H9 (cell line): ENCODE data around the gene EXOC2. TPM values are rescaled to one million over a fixed set of nuclear protein-coding genes. Genes with fewer than 3 reads are reported as not detected.

Experiments
- DNase-seq: peaks from one replicate; pipeline ENCODE4 v3.0.0-alpha.2; 2017
- H2AFZ ChIP-seq: one replicate; pipeline ENCODE4 v1.6.1; 2013; ENCODE audit warnings: mild to moderate bottlenecking, low read length, control low read depth, moderate library complexity
- H2AK5ac ChIP-seq: 2 replicates; pipeline ENCODE4 v1.6.1; 2013; ENCODE audit warnings: low read length, control low read depth, mixed read lengths; ENCODE audit not compliant: insufficient read length
- H2BK120ac ChIP-seq: one replicate; pipeline ENCODE4 v1.6.1; 2013; ENCODE audit warnings: low read depth, mild to moderate bottlenecking, low read length, control low read depth, inconsistent platforms; ENCODE audit not compliant: poor library complexity, severe bottlenecking
- H2BK12ac ChIP-seq: 2 replicates; pipeline ENCODE4 v1.6.1; 2013; ENCODE audit warnings: low read length, control low read depth, mixed read lengths, low read depth; ENCODE audit not compliant: insufficient read length
- H2BK15ac ChIP-seq: 2 replicates; pipeline ENCODE4 v1.6.1; 2013; ENCODE audit warnings: low read depth, low read length, control low read depth
- H2BK20ac ChIP-seq: one replicate; pipeline ENCODE4 v1.6.1; 2013; ENCODE audit warnings: low read depth, mild to moderate bottlenecking, low read length, control low read depth, inconsistent platforms; ENCODE audit not compliant: poor library complexity, severe bottlenecking
- H2BK5ac ChIP-seq: 2 replicates; pipeline ENCODE4 v1.6.1; 2013; ENCODE audit warnings: low read length, control low read depth, mixed read lengths; ENCODE audit not compliant: insufficient read length
- H3K14ac ChIP-seq: 2 replicates; pipeline ENCODE4 v1.6.1; 2013; ENCODE audit warnings: low read length, control low read depth; ENCODE audit not compliant: insufficient read depth
- H3K18ac ChIP-seq: 2 replicates; pipeline ENCODE4 v1.6.1; 2013; ENCODE audit warnings: low read depth, mild to moderate bottlenecking, mixed read lengths, low read length, control low read depth; ENCODE audit not compliant: insufficient read length
- H3K23ac ChIP-seq: 2 replicates; pipeline ENCODE4 v1.6.1; 2013; ENCODE audit warnings: low read length, control low read depth, mixed read lengths, low read depth; ENCODE audit not compliant: insufficient read length
- H3K23me2 ChIP-seq: 2 replicates; pipeline ENCODE4 v1.6.1; 2013; ENCODE audit warnings: low read depth, mild to moderate bottlenecking, mixed read lengths, low read length, control low read depth; ENCODE audit not compliant: insufficient read length, poor library complexity, severe bottlenecking
- H3K27ac ChIP-seq: 2 replicates; pipeline ENCODE4 v1.5.1; 2013; ENCODE audit warnings: low read length, control low read depth, mixed read lengths, low read depth; ENCODE audit not compliant: insufficient read length
- H3K27me3 ChIP-seq: 2 replicates; pipeline ENCODE4 v1.6.1; 2013; ENCODE audit warnings: low read length, control low read depth, inconsistent platforms; ENCODE audit not compliant: insufficient read depth
- H3K4ac ChIP-seq: 2 replicates; pipeline ENCODE4 v1.6.1; 2013; ENCODE audit warnings: low read depth, mild to moderate bottlenecking, control low read depth, inconsistent platforms, low read length, moderate library complexity
- H3K4me1 ChIP-seq: 2 replicates; pipeline ENCODE4 v1.6.1; 2013; ENCODE audit warnings: low read length, control low read depth, inconsistent platforms; ENCODE audit not compliant: insufficient read depth
- H3K4me2 ChIP-seq: 2 replicates; pipeline ENCODE4 v1.6.1; 2013; ENCODE audit warnings: low read length, control low read depth, mixed read lengths; ENCODE audit not compliant: insufficient read length, insufficient read depth
- H3K56ac ChIP-seq: 2 replicates; pipeline ENCODE4 v1.6.1; 2013; ENCODE audit warnings: low read depth, mild to moderate bottlenecking, mixed read lengths, low read length, control low read depth; ENCODE audit not compliant: insufficient read length
- H3K79me1 ChIP-seq: 2 replicates; pipeline ENCODE4 v1.6.1; 2013; ENCODE audit warnings: low read depth, mild to moderate bottlenecking, moderate library complexity, low read length, control low read depth, inconsistent platforms; ENCODE audit not compliant: insufficient read depth, poor library complexity, severe bottlenecking
- H3K79me2 ChIP-seq: 2 replicates; pipeline ENCODE4 v1.6.1; 2013; ENCODE audit warnings: low read length, control low read depth, inconsistent platforms; ENCODE audit not compliant: insufficient read depth
- H3K9ac ChIP-seq: 2 replicates; pipeline ENCODE4 v1.6.1; 2013; ENCODE audit warnings: low read length, control low read depth, mixed read lengths; ENCODE audit not compliant: insufficient read length; ENCODE audit errors: extremely low read depth
- H3K9me3 ChIP-seq: one replicate; pipeline ENCODE4 v1.6.1; 2013; ENCODE audit warnings: low read depth, low read length, inconsistent platforms; ENCODE audit not compliant: control insufficient read depth
- H3T11ph ChIP-seq: one replicate; pipeline ENCODE4 v1.6.1; 2013; ENCODE audit warnings: mild to moderate bottlenecking, low read length, control low read depth, inconsistent platforms
- H4K20me1 ChIP-seq: one replicate; pipeline ENCODE4 v1.6.1; 2013; ENCODE audit not compliant: control insufficient read depth, insufficient read length, insufficient read depth
- H4K5ac ChIP-seq: 2 replicates; pipeline ENCODE4 v1.6.1; 2013; ENCODE audit warnings: low read depth, mild to moderate bottlenecking, mixed read lengths, low read length, control low read depth; ENCODE audit not compliant: insufficient read length
- H4K8ac ChIP-seq: replicated peaks from 2 replicates; pipeline ENCODE4 v1.6.1; 2013; ENCODE audit warnings: low read length, control low read depth, mixed read lengths, low read depth; ENCODE audit not compliant: insufficient read length
- H4K91ac ChIP-seq: 2 replicates; pipeline ENCODE4 v1.6.1; 2013; ENCODE audit warnings: low read depth, mild to moderate bottlenecking, moderate library complexity, mixed read lengths, low read length, control low read depth; ENCODE audit not compliant: insufficient read length
- H3K27ac Mint-ChIP-seq, 3 experiments: 2 replicates in 2 of 3; 3 replicates in 1 of 3; pipeline ENCODE4 v1.8.0; 2020 to 2021; ENCODE audit warnings: mixed read lengths in 3 of 3, mild to moderate bottlenecking in 1 of 3, moderate library complexity in 1 of 3
- H3K27me3 Mint-ChIP-seq: 2 replicates; pipeline ENCODE4 v1.8.0; 2021; ENCODE audit warnings: low read depth, mild to moderate bottlenecking, moderate library complexity, mixed read lengths
- H3K36me3 Mint-ChIP-seq, 3 experiments: 2 replicates in 2 of 3; 3 replicates in 1 of 3; pipeline ENCODE4 v1.8.0; 2020 to 2021; ENCODE audit warnings: low read depth in 3 of 3, mixed read lengths in 3 of 3; ENCODE audit not compliant: insufficient read depth in 1 of 3
- H3K4me1 Mint-ChIP-seq, 2 experiments: 2 replicates each; pipeline ENCODE4 v1.8.0; 2020; ENCODE audit warnings: mixed read lengths in 2 of 2
- H3K4me3 Mint-ChIP-seq, 2 experiments: 2 replicates in 1 of 2; 3 replicates in 1 of 2; pipeline ENCODE4 v1.8.0; 2020 to 2021; ENCODE audit warnings: mild to moderate bottlenecking in 2 of 2, mixed read lengths in 2 of 2, moderate library complexity in 1 of 2
- H3K9me3 Mint-ChIP-seq, 2 experiments: 2 replicates in 1 of 2; 3 replicates in 1 of 2; pipeline ENCODE4 v1.8.0; 2020; ENCODE audit warnings: mild to moderate bottlenecking in 2 of 2, mixed read lengths in 2 of 2, moderate library complexity in 1 of 2
- CTCF ChIP-seq: fragments of 200-600 bp; sonication (generic); conservative IDR thresholded peaks from 3 replicates; pipeline ENCODE4 v1.8.0; 2021; ENCODE audit warnings: antibody characterized with exemption, mild to moderate bottlenecking
- WGBS: extraction: QIAGEN DNeasy Blood & Tissue Kit; methylation state at CpG from one replicate; pipeline ENCODE4 v1.1.7; 2013; ENCODE audit warnings: missing lambda C conversion rate, low lambda C conversion rate, mixed read lengths; ENCODE audit not compliant: insufficient read length; ENCODE audit errors: extremely low coverage; 5-methylcytosine and 5-hydroxymethylcytosine counted together
- total RNA-seq: library from RNA; stranded (reverse); gene quantifications from 2 replicates; pipeline ENCODE4 v1.2.1, GENCODE V29; 2021

Gene EXOC2
- total RNA-seq, 1 experiment from 2014 or later = 29.9 TPM

- peaks cover 15 to 23% of the 10 kb centered on the region in 2 experiments for H3K9me3 Mint-ChIP-seq
- Histone ChIP-seq H2AK5ac (no peak overlapping the region), H3K9ac (no peak overlapping the region), H3K14ac (no peak overlapping the region), H3K27me3 (no peaks in the 10 kb centered on the region), H3K23me2 (no peaks in the 10 kb centered on the region), H3K23ac (no peak overlapping the region), H4K8ac (no peak overlapping the region), H3K56ac (no peak overlapping the region), H2BK12ac (no peak overlapping the region), H3K27ac (no peak overlapping the region), H2BK120ac (no peak overlapping the region), H4K20me1 (no peaks in the 10 kb centered on the region), H4K91ac (no peak overlapping the region), H3K4me1 (no peaks in the 10 kb centered on the region), H2BK5ac (no peak overlapping the region), H4K5ac (no peak overlapping the region), H3K4me2 (no peak overlapping the region), H3K4ac (no peak overlapping the region), H2BK20ac (no peak overlapping the region), H3K79me1 (no peaks in the 10 kb centered on the region), H3K9me3 (peaks cover 6% of the 10 kb centered on the region), H3K18ac (no peak overlapping the region), H3K79me2 (no peaks in the 10 kb centered on the region), H2BK15ac (no peak overlapping the region), H2AFZ (no peak overlapping the region), H3T11ph (no peak overlapping the region)
- H3K27me3 Mint-ChIP-seq = no peaks in the 10 kb centered on the region; the same call in 1 of the 2 replicates
- no CpG with 5 or more reads among the region's 19 CpGs for WGBS
- no peak overlapping the region for H3K27ac Mint-ChIP-seq
- H3K36me3 Mint-ChIP-seq = peaks cover 3 to 22% (median 11%) of the 10 kb centered on the region in 3 experiments; a peak in 6 of 7 replicates
- H3K4me1 Mint-ChIP-seq = no peaks in the 10 kb centered on the region
- no peak for TF ChIP-seq CTCF
- DNase-seq = peak; percentile 10
- H3K4me3 Mint-ChIP-seq = no peak overlapping the region
Observed at GRCh38 chr6:448296-449056, 244.5 kb downstream of the EXOC2 start.
